Thyroid gland (tissue), 4 donors: ENCODE data around the gene ATP6V0D1. TPM values are rescaled to one million over a fixed set of nuclear protein-coding genes. Genes with fewer than 3 reads are reported as not detected.

Experiments used
- DNase-seq, 2 donors: peaks; one replicate each; pipeline ENCODE4 v3.0.0-alpha.2; 2019
- H3K27ac ChIP-seq, 3 donors: fragments of 200-600 bp; sonication (generic); 1 replicate in 2 of 3; 2 replicates in 1 of 3; pipeline ENCODE4 v1.5.1; 2016 to 2019; ENCODE audit warnings: mild to moderate bottlenecking in 1 of 3, moderate library complexity in 1 of 3
- H3K27me3 ChIP-seq: fragments of 200-600 bp; sonication (generic); one replicate; pipeline ENCODE4 v1.5.1; 2019
- H3K36me3 ChIP-seq, 2 donors: fragments of 200-600 bp; sonication (generic); one replicate each; pipeline ENCODE4 v1.5.1; 2016 to 2019
- H3K4me1 ChIP-seq, 2 donors: fragments of 200-600 bp; sonication (generic); one replicate each; pipeline ENCODE4 v1.5.1; 2017 to 2019
- H3K4me3 ChIP-seq, 3 donors: fragments of 200-600 bp; sonication (generic); replicated peaks in 1 of 3; 1 replicate in 2 of 3; 2 replicates in 1 of 3; pipeline ENCODE4 v1.5.1; 2016; ENCODE audit warnings: mild to moderate bottlenecking in 1 of 3
- H3K9me3 ChIP-seq: fragments of 200-600 bp; sonication (generic); one replicate; pipeline ENCODE4 v1.5.1; 2017
- CTCF ChIP-seq, 6 experiments: fragments of 200-600 bp in 3 of 6; fragments of 450-650 bp in 3 of 6; sonication (generic) in 3 of 6; IDR thresholded peaks; one replicate each; pipeline ENCODE4 v1.5.1; 2016 to 2019; ENCODE audit warnings: antibody characterized with exemption in 6 of 6, mild to moderate bottlenecking in 2 of 6, inconsistent platforms in 1 of 6, moderate library complexity in 1 of 6
- POLR2A ChIP-seq, 2 donors: fragments of 450-650 bp; IDR thresholded peaks; one replicate each; pipeline ENCODE4 v1.6.1; 2017; ENCODE audit warnings: antibody characterized with exemption in 2 of 2, mild to moderate bottlenecking in 2 of 2, moderate library complexity in 1 of 2
- WGBS, 2 donors: methylation state at CpG; one replicate each; pipeline ENCODE4 v1.1.5; 2017; 5-methylcytosine and 5-hydroxymethylcytosine counted together
- intact Hi-C: fragments of 100-400 bp; cut with DNase I; formaldehyde crosslinking; loops from one replicate; pipeline ENCODE4 v1.15.1; 2023
- total RNA-seq, 4 donors: library from RNA; depleted of rRNA; stranded (reverse); fragments of >200 nt; gene quantifications; one replicate each; pipeline ENCODE4 v1.2.3, GENCODE V29; 2016

Gene ATP6V0D1
- total RNA-seq, 4 donors from 2014 or later: 110 to 238 (median 142) TPM

- H3K36me3 ChIP-seq: no peaks in the 10 kb centered on the region
- H3K4me3 ChIP-seq: no peak overlapping the region
- H3K4me1 ChIP-seq: peaks cover 70 to 91% of the 10 kb centered on the region in 2 donors
- H3K27me3 ChIP-seq: no peaks in the 10 kb centered on the region
- intact Hi-C loops: no loop called here
- H3K9me3 ChIP-seq: no peaks in the 10 kb centered on the region
- no peak for DNase-seq
- 56 to 71% methylated on average over 2 to 6 of the region's 6 CpGs for WGBS, 2 donors
- TF ChIP-seq CTCF (IDR thresholded peaks at IDR 0.05) (no peak), POLR2A (IDR thresholded peaks at IDR 0.05) (no peak)
- H3K27ac ChIP-seq: peak overlapping the region; percentile 85 to 90 (median 88)
Observed at GRCh38 chr16:67458121-67458641, 22.8 kb downstream of the ATP6V0D1 start.

- Histone ChIP-seq H3K36me3 (no peaks in the 10 kb centered on the region), H3K9me3 (no peaks in the 10 kb centered on the region), H3K4me3 (no peak overlapping the region), H3K4me1 (peaks cover 66 to 89% of the 10 kb centered on the region in 2 donors), H3K27ac (peak overlapping the region; percentile 85 to 90 (median 88)), H3K27me3 (no peaks in the 10 kb centered on the region)
- TF ChIP-seq CTCF (IDR thresholded peaks at IDR 0.05) (no peak), POLR2A (IDR thresholded peaks at IDR 0.05) (no peak)
- intact Hi-C loops: no loop called here
- WGBS, 2 donors: 43 to 45% methylated on average over 3 to 7 of the region's 7 CpGs
- peak; percentile 51 to 77 for DNase-seq
Observed at GRCh38 chr16:67457611-67458010, 23.3 kb downstream of the ATP6V0D1 start.

GRCh38 chr16:67456391-67457081, 24.4 kb downstream of the ATP6V0D1 start:
- Histone ChIP-seq H3K27me3 (no peaks in the 10 kb centered on the region), H3K4me1 (peaks cover 64 to 89% of the 10 kb centered on the region in 2 donors), H3K4me3 (no peak overlapping the region), H3K9me3 (no peaks in the 10 kb centered on the region), H3K36me3 (no peaks in the 10 kb centered on the region), H3K27ac (peak overlapping the region; percentile 27 to 90 (median 85))
- TF ChIP-seq POLR2A (IDR thresholded peaks at IDR 0.05): no peak
- peak in 4 of 6 experiments; percentile 35 to 45 (median 40) for TF ChIP-seq CTCF (IDR thresholded peaks at IDR 0.05)
- WGBS, 2 donors: 29 to 36% methylated on average over 4 of the region's 6 CpGs
- intact Hi-C loops: no loop called here
- peak; percentile 79 to 81 for DNase-seq

GRCh38 chr16:67454852-67455251, 26.1 kb downstream of the ATP6V0D1 start:
- TF ChIP-seq POLR2A (IDR thresholded peaks at IDR 0.05) (no peak), CTCF (IDR thresholded peaks at IDR 0.05) (no peak)
- Histone ChIP-seq H3K9me3 (no peaks in the 10 kb centered on the region), H3K27ac (no peak overlapping the region), H3K36me3 (no peaks in the 10 kb centered on the region), H3K27me3 (no peaks in the 10 kb centered on the region), H3K4me3 (no peak overlapping the region), H3K4me1 (peaks cover 63 to 89% of the 10 kb centered on the region in 2 donors)
- DNase-seq: no peak
- WGBS, 2 donors: 93 to 98% methylated on average over 6 of the region's 6 CpGs
- intact Hi-C loops: no loop called here

GRCh38 chr16:67454104-67454503, 26.9 kb downstream of the ATP6V0D1 start:
- Histone ChIP-seq H3K27ac (no peak overlapping the region), H3K9me3 (no peaks in the 10 kb centered on the region), H3K27me3 (no peaks in the 10 kb centered on the region), H3K36me3 (no peaks in the 10 kb centered on the region), H3K4me1 (peaks cover 63 to 89% of the 10 kb centered on the region in 2 donors), H3K4me3 (no peak overlapping the region)
- intact Hi-C loops: no loop called here
- no peak for DNase-seq
- 87 to 89% methylated on average over 5 of the region's 5 CpGs for WGBS, 2 donors
- TF ChIP-seq CTCF (IDR thresholded peaks at IDR 0.05) (no peak), POLR2A (IDR thresholded peaks at IDR 0.05) (no peak)
